Measurements from ENCODE around the gene MORF4L1. TPM values are rescaled to one million over a fixed set of nuclear protein-coding genes. Genes with fewer than 3 reads are reported as not detected.

MORF4L1 gene
- total and polyA plus RNA-seq, 2 experiments from 2014 or later: 357 to 388 TPM

- Histone ChIP-seq H3K27ac (no peak overlapping the region), H2AFZ (no peak overlapping the region), H3K4me2 (ENCODE audit: unreplicated experiment) (no peak overlapping the region), H3K79me2 (ENCODE audit: insufficient read depth) (peaks cover 80% of the 10 kb centered on the region), H3K9me2 (ENCODE audit: insufficient read depth) (no peaks in the 10 kb centered on the region), H3K4me1 (ENCODE audit: insufficient read depth) (peaks cover 35% of the 10 kb centered on the region), H3F3A (ENCODE audit: insufficient read depth) (peaks cover 61% of the 10 kb centered on the region), H3K9ac (no peak overlapping the region), H4K20me1 (ENCODE audit: insufficient read depth) (peaks cover 4% of the 10 kb centered on the region; the same call in 1 of the 2 replicates), H3K9me3 (ENCODE audit: low read depth) (no peaks in the 10 kb centered on the region), H3K27me3 (replicated peaks; ENCODE audit: insufficient read depth) (no peaks in the 10 kb centered on the region), H3K4me3 (no peak overlapping the region), H3K36me3 (ENCODE audit: low read depth) (peaks cover 48% of the 10 kb centered on the region)
- DNase-seq: no peak
- no peak for TF ChIP-seq EZH2phosphoT487 (IDR thresholded peaks at IDR 0.05; ENCODE audit: insufficient read depth, low read depth)
- no peak for TF ChIP-seq EZH2 (IDR thresholded peaks at IDR 0.05; ENCODE audit: insufficient read depth, poor library complexity, severe bottlenecking)
- in situ Hi-C loops (cut with MboI): loop anchor here (5.0 kb wide), 1 partner anchor 274 kb away; no protein-coding TSS in a partner anchor
- WGBS, 2 experiments (ENCODE audit: low coverage in 1 of 2, low lambda C conversion rate in 2 of 2, missing lambda C conversion rate in 2 of 2): 75 to 77% methylated on average over 3 of the region's 3 CpGs
These were observed 40.3 kb downstream of the MORF4L1 start for GRCh38 chr15:78913012-78913411.

GRCh38 chr15:78914027-78914764 lies 41.5 kb downstream of the MORF4L1 start:
- Histone ChIP-seq H3K9ac (no peak overlapping the region), H3K4me2 (ENCODE audit: unreplicated experiment) (no peak overlapping the region), H3K9me3 (ENCODE audit: low read depth) (no peaks in the 10 kb centered on the region), H3K9me2 (ENCODE audit: insufficient read depth) (no peaks in the 10 kb centered on the region), H4K20me1 (ENCODE audit: insufficient read depth) (peaks cover 4% of the 10 kb centered on the region; the same call in 1 of the 2 replicates), H3F3A (ENCODE audit: insufficient read depth) (peaks cover 59% of the 10 kb centered on the region), H3K27ac (peak overlapping the region; percentile 67), H2AFZ (no peak overlapping the region), H3K4me3 (no peak overlapping the region), H3K27me3 (replicated peaks; ENCODE audit: insufficient read depth) (no peaks in the 10 kb centered on the region), H3K79me2 (ENCODE audit: insufficient read depth) (peaks cover 78% of the 10 kb centered on the region), H3K36me3 (ENCODE audit: low read depth) (peaks cover 49% of the 10 kb centered on the region), H3K4me1 (ENCODE audit: insufficient read depth) (peaks cover 35% of the 10 kb centered on the region)
- peak; percentile 66 for DNase-seq
- 44 to 45% methylated on average over 13 of the region's 13 CpGs for WGBS, 2 experiments (ENCODE audit: low coverage in 1 of 2, low lambda C conversion rate in 2 of 2, missing lambda C conversion rate in 2 of 2)
- in situ Hi-C loops (cut with MboI): loop anchor here (5.0 kb wide), 1 partner anchor 273 kb away; no protein-coding TSS in a partner anchor
- no peak for TF ChIP-seq EZH2phosphoT487 (IDR thresholded peaks at IDR 0.05; ENCODE audit: insufficient read depth, low read depth)
- TF ChIP-seq EZH2 (IDR thresholded peaks at IDR 0.05; ENCODE audit: insufficient read depth, poor library complexity, severe bottlenecking): no peak

- peaks cover 55% of the 10 kb centered on the region for H3F3A ChIP-seq (ENCODE audit: insufficient read depth)
- TF ChIP-seq EZH2 (IDR thresholded peaks at IDR 0.05; ENCODE audit: insufficient read depth, poor library complexity, severe bottlenecking) (no peak), EZH2phosphoT487 (IDR thresholded peaks at IDR 0.05; ENCODE audit: insufficient read depth, low read depth) (no peak)
- WGBS, 2 experiments (ENCODE audit: low coverage in 1 of 2, low lambda C conversion rate in 2 of 2, missing lambda C conversion rate in 2 of 2): 52 to 54% methylated on average over 12 of the region's 12 CpGs
- peaks cover 4% of the 10 kb centered on the region; the same call in 1 of the 2 replicates for H4K20me1 ChIP-seq (ENCODE audit: insufficient read depth)
- no peaks in the 10 kb centered on the region for H3K27me3 ChIP-seq (replicated peaks; ENCODE audit: insufficient read depth)
- H3K4me2 ChIP-seq (ENCODE audit: unreplicated experiment): no peak overlapping the region
- H3K27ac ChIP-seq: peak overlapping the region; percentile 67
- H3K79me2 ChIP-seq (ENCODE audit: insufficient read depth): peaks cover 77% of the 10 kb centered on the region
- H3K4me3 ChIP-seq: no peak overlapping the region
- no peak overlapping the region for H2AFZ ChIP-seq
- peaks cover 48% of the 10 kb centered on the region for H3K36me3 ChIP-seq (ENCODE audit: low read depth)
- no peaks in the 10 kb centered on the region for H3K9me3 ChIP-seq (ENCODE audit: low read depth)
- DNase-seq: peak; percentile 52
- in situ Hi-C loops (cut with MboI): no loop called here
- H3K4me1 ChIP-seq (ENCODE audit: insufficient read depth): peaks cover 35% of the 10 kb centered on the region
- H3K9ac ChIP-seq: peak overlapping the region; percentile 8; the same call in 1 of the 2 replicates
- H3K9me2 ChIP-seq (ENCODE audit: insufficient read depth): no peaks in the 10 kb centered on the region
These were observed 42.8 kb downstream of the MORF4L1 start for GRCh38 chr15:78915341-78916087.

GRCh38 chr15:78916088-78916487 lies 43.4 kb downstream of the MORF4L1 start:
- H3K9me3 ChIP-seq (ENCODE audit: low read depth): no peaks in the 10 kb centered on the region
- no peak overlapping the region for H3K4me2 ChIP-seq (ENCODE audit: unreplicated experiment)
- no peak for DNase-seq
- no peaks in the 10 kb centered on the region for H3K27me3 ChIP-seq (replicated peaks; ENCODE audit: insufficient read depth)
- no peak overlapping the region for H2AFZ ChIP-seq
- peaks cover 4% of the 10 kb centered on the region; the same call in 1 of the 2 replicates for H4K20me1 ChIP-seq (ENCODE audit: insufficient read depth)
- peaks cover 35% of the 10 kb centered on the region for H3K4me1 ChIP-seq (ENCODE audit: insufficient read depth)
- no peak for TF ChIP-seq EZH2phosphoT487 (IDR thresholded peaks at IDR 0.05; ENCODE audit: insufficient read depth, low read depth)
- no peak for TF ChIP-seq EZH2 (IDR thresholded peaks at IDR 0.05; ENCODE audit: insufficient read depth, poor library complexity, severe bottlenecking)
- in situ Hi-C loops (cut with MboI): no loop called here
- peak overlapping the region; percentile 67 for H3K27ac ChIP-seq
- H3K36me3 ChIP-seq (ENCODE audit: low read depth): peaks cover 50% of the 10 kb centered on the region
- 83% methylated on average over 4 of the region's 4 CpGs for WGBS, 2 experiments (ENCODE audit: low coverage in 1 of 2, low lambda C conversion rate in 2 of 2, missing lambda C conversion rate in 2 of 2)
- no peak overlapping the region for H3K9ac ChIP-seq
- peaks cover 55% of the 10 kb centered on the region for H3F3A ChIP-seq (ENCODE audit: insufficient read depth)
- H3K4me3 ChIP-seq: no peak overlapping the region
- no peaks in the 10 kb centered on the region for H3K9me2 ChIP-seq (ENCODE audit: insufficient read depth)
- H3K79me2 ChIP-seq (ENCODE audit: insufficient read depth): peaks cover 71% of the 10 kb centered on the region

Measured in GM23248 (cell line).